HepG2 (cell line): ENCODE results near the gene SIGLEC6. TPM values are rescaled to one million over a fixed set of nuclear protein-coding genes. Genes with fewer than 3 reads are reported as not detected.

Experiments
- NR0B2 ChIP-seq: sonication (generic); formaldehyde crosslinking; IDR thresholded peaks from 2 replicates; pipeline ENCODE4 v1.4.0; 2020; ENCODE audit warnings: mild to moderate bottlenecking, missing genetic modification reagents
- ZBTB40 ChIP-seq, 2 experiments: fragments of 450-650 bp in 1 of 2; sonication (generic) in 1 of 2; formaldehyde crosslinking in 1 of 2; IDR thresholded peaks; 2 replicates each; pipeline versions ENCODE4 v1.6.1 to v1.8.0; 2016 to 2022; ENCODE audit warnings: antibody characterized with exemption in 1 of 2, mild to moderate bottlenecking in 1 of 2, missing genetic modification reagents in 1 of 2
- ZFP1 ChIP-seq: IDR thresholded peaks from 2 replicates; pipeline ENCODE4 v1.6.1; 2016
- ZNF660 ChIP-seq: sonication (generic); formaldehyde crosslinking; IDR thresholded peaks from 2 replicates; pipeline ENCODE4 v1.5.1; 2020; ENCODE audit warnings: mild to moderate bottlenecking, low read depth, missing genetic modification reagents, borderline replicate concordance
- ZNF724P ChIP-seq: sonication (generic); formaldehyde crosslinking; IDR thresholded peaks from 2 replicates; pipeline ENCODE4 v1.8.0; 2022; ENCODE audit warnings: missing genetic modification reagents, borderline replicate concordance
- polyA plus RNA-seq, 8 experiments: library from polyadenylated mRNA; depleted of rRNA in 3 of 8; stranded (reverse) in 7 of 8; unstranded in 1 of 8; fragments of >200 nt; fragmentation: Illumina TruSeq in 4 of 8; extraction: Trizol in 4 of 8; gene quantifications; 2 replicates each; pipeline versions ENCODE4 v1.2.1 to v1.2.3, GENCODE V29; 2011 to 2016; ENCODE audit warnings: low read depth in 4 of 8, missing spikeins in 1 of 8, mixed read lengths in 1 of 8; ENCODE audit not compliant: insufficient read depth in 1 of 8
- total RNA-seq, 5 experiments: library from RNA; depleted of rRNA; stranded (reverse); fragments of >200 nt; fragmentation: Illumina TruSeq; extraction: Trizol; gene quantifications; 2 replicates each; pipeline ENCODE4 v1.2.3, GENCODE V29; 2016; ENCODE audit warnings: low read depth in 1 of 5

Gene SIGLEC6
- total and polyA plus RNA-seq, 2 of the 13 experiments (the other 11 are each of a cell fraction or from before 2014, with no cell fraction given), result not detected

- TF ChIP-seq ZBTB40 (IDR thresholded peaks at IDR 0.05) (no peak), ZBTB40 (CRISPR knock-in tag; IDR thresholded peaks at IDR 0.05) (no peak), ZFP1 (no peak), NR0B2 (CRISPR knock-in tag) (no peak), ZNF724P (CRISPR knock-in tag) (no peak), ZNF660 (CRISPR knock-in tag) (no peak)
- TF ChIP-seq, all 625 proteins: peak for 0
Measured at GRCh38 chr19:51573331-51573730, 41.9 kb upstream of the SIGLEC6 start (continued).
